ELR (cell line): ENCODE results near the gene ACY1.
A peak's percentile ranks its signal among the peaks of the same experiment; 100 is the strongest.
"Not testable (repeated sequence)": the region's sequence is repeated elsewhere in the genome, so short reads cannot be mapped to it uniquely, and the experiment has no call there.

Experiments
- DNase-seq: peaks from one replicate; pipeline ENCODE4 v3.0.0-alpha.2; 2015; ENCODE audit warnings: low read depth

Gene ACY1

GRCh38 chr3:51983578-51984268 lies 388 bp downstream of the ACY1 start:
- DNase-seq, result no peak

- no peak for DNase-seq
Measured at GRCh38 chr3:51984269-51984647, 923 bp downstream of the ACY1 start.

GRCh38 chr3:51985063-51985462 lies 1.7 kb downstream of the ACY1 start:
- no peak for DNase-seq

GRCh38 chr3:51986010-51986947 lies 2.9 kb downstream of the ACY1 start:
- DNase-seq, result no peak

- DNase-seq, result no peak
Measured at GRCh38 chr3:51987568-51987967, 4.2 kb downstream of the ACY1 start.

- no peak for DNase-seq
Measured at GRCh38 chr3:51988286-51989146, 5.2 kb downstream of the ACY1 start.

GRCh38 chr3:51990501-51990971 lies 7.2 kb downstream of the ACY1 start:
- not testable (repeated sequence) for DNase-seq

- DNase-seq, result no peak
Measured at GRCh38 chr3:51992017-51992682, 8.8 kb downstream of the ACY1 start.

- not testable (repeated sequence) for DNase-seq
Measured at GRCh38 chr3:51993657-51994056, 10.3 kb downstream of the ACY1 start.

GRCh38 chr3:51994530-51994929 lies 11.2 kb downstream of the ACY1 start:
- no peak for DNase-seq

- DNase-seq, result peak; percentile 95
Measured at GRCh38 chr3:51995346-51996163, 12.2 kb downstream of the ACY1 start, which contains the start of gene RPL29. RPL29 (minus strand) TSS chr3:51995895; CDS start chr3:51995461, 434 bp downstream.

GRCh38 chr3:51997172-51997571 lies 13.8 kb downstream of the ACY1 start:
- no peak for DNase-seq

- DNase-seq, result peak; percentile 59
Measured at GRCh38 chr3:51997935-51998596, 14.7 kb downstream of the ACY1 start.

- DNase-seq, result no peak
Measured at GRCh38 chr3:51998774-51999173, 15.4 kb downstream of the ACY1 start.

- no peak for DNase-seq
Measured at GRCh38 chr3:51999846-52000245, 16.5 kb downstream of the ACY1 start.

GRCh38 chr3:52001443-52001974 lies 18.2 kb downstream of the ACY1 start:
- peak; percentile 76 for DNase-seq

GRCh38 chr3:52002748-52003147 lies 19.4 kb downstream of the ACY1 start:
- no peak for DNase-seq

- DNase-seq, result peak; percentile 50
Measured at GRCh38 chr3:52004163-52004787, 20.9 kb downstream of the ACY1 start.

- DNase-seq, result no peak
Measured at GRCh38 chr3:52004906-52005395, 21.6 kb downstream of the ACY1 start.
